Mesenchymal stem cell (in vitro differentiated cells and primary cell): ENCODE data around the gene ASTN2.

ENCODE experiments used
- DNase-seq: peaks from one replicate; pipeline ENCODE4 v3.0.0-alpha.2; 2013
- H2AFZ ChIP-seq: one replicate; pipeline ENCODE4 v1.6.1; 2013; ENCODE audit warnings: low read depth, mild to moderate bottlenecking, control low read depth, inconsistent platforms, low read length, moderate library complexity
- H2AK5ac ChIP-seq: 2 replicates; pipeline ENCODE4 v1.6.1; 2013; ENCODE audit warnings: low read length, moderate library complexity, mild to moderate bottlenecking, inconsistent platforms; ENCODE audit not compliant: severe bottlenecking
- H2BK120ac ChIP-seq: one replicate; pipeline ENCODE4 v1.6.1; 2013; ENCODE audit warnings: low read depth, mild to moderate bottlenecking, inconsistent platforms, low read length, moderate library complexity
- H2BK12ac ChIP-seq, 2 experiments: one replicate each; pipeline ENCODE4 v1.6.1; 2013; ENCODE audit warnings: inconsistent platforms in 2 of 2, low read length in 2 of 2, mild to moderate bottlenecking in 2 of 2, moderate library complexity in 2 of 2, control low read depth in 1 of 2
- H2BK15ac ChIP-seq: one replicate; pipeline ENCODE4 v1.6.1; 2013; ENCODE audit warnings: mild to moderate bottlenecking, low read depth, inconsistent platforms; ENCODE audit not compliant: poor library complexity, severe bottlenecking
- H2BK5ac ChIP-seq: 2 replicates; pipeline ENCODE4 v1.6.1; 2013; ENCODE audit warnings: low read depth, mild to moderate bottlenecking, low read length, control low read depth, inconsistent platforms; ENCODE audit not compliant: poor library complexity, severe bottlenecking
- H3K14ac ChIP-seq, 2 experiments: one replicate each; pipeline ENCODE4 v1.6.1; 2013; ENCODE audit warnings: inconsistent platforms in 2 of 2, low read length in 2 of 2, control low read depth in 1 of 2, mild to moderate bottlenecking in 1 of 2, moderate library complexity in 1 of 2
- H3K18ac ChIP-seq, 2 experiments: one replicate each; pipeline ENCODE4 v1.6.1; 2013; ENCODE audit warnings: inconsistent platforms in 2 of 2, low read length in 2 of 2, control low read depth in 1 of 2, low read depth in 1 of 2, mild to moderate bottlenecking in 1 of 2
- H3K23ac ChIP-seq, 2 experiments: one replicate each; pipeline ENCODE4 v1.6.1; 2013; ENCODE audit warnings: inconsistent platforms in 2 of 2, low read length in 2 of 2, mild to moderate bottlenecking in 2 of 2, moderate library complexity in 2 of 2, control low read depth in 1 of 2
- H3K27ac ChIP-seq: 2 replicates; pipeline ENCODE4 v1.5.1; 2013; ENCODE audit warnings: mild to moderate bottlenecking, moderate library complexity, low read length, control low read depth, inconsistent platforms; ENCODE audit not compliant: poor library complexity, severe bottlenecking
- H3K27me3 ChIP-seq, 2 experiments: 2 replicates each; pipeline versions ENCODE4 v1.6.1 to v1.7.0; 2013; ENCODE audit warnings: low read length in 2 of 2, mild to moderate bottlenecking in 2 of 2, moderate library complexity in 2 of 2, control low read depth in 1 of 2, inconsistent platforms in 1 of 2; ENCODE audit not compliant: control insufficient read depth in 1 of 2, insufficient read depth in 1 of 2
- H3K36me3 ChIP-seq, 2 experiments: 2 replicates each; pipeline versions ENCODE4 v1.6.1 to v1.7.0; 2013; ENCODE audit warnings: low read length in 2 of 2, control low read depth in 1 of 2, inconsistent platforms in 1 of 2, low read depth in 1 of 2, mild to moderate bottlenecking in 1 of 2; ENCODE audit not compliant: insufficient read depth in 2 of 2, control insufficient read depth in 1 of 2
- H3K4ac ChIP-seq, 2 experiments: one replicate each; pipeline ENCODE4 v1.6.1; 2013; ENCODE audit warnings: inconsistent platforms in 2 of 2, low read length in 2 of 2, mild to moderate bottlenecking in 2 of 2, moderate library complexity in 2 of 2, control low read depth in 1 of 2, low read depth in 1 of 2
- H3K4me1 ChIP-seq: 2 replicates; pipeline ENCODE4 v1.6.1; 2013; ENCODE audit warnings: low read depth, low read length, control low read depth; ENCODE audit not compliant: control insufficient read depth, insufficient read depth
- H3K4me2 ChIP-seq: 2 replicates; pipeline ENCODE4 v1.6.1; 2013; ENCODE audit warnings: low read length, mild to moderate bottlenecking, inconsistent platforms; ENCODE audit not compliant: poor library complexity, severe bottlenecking
- H3K4me3 ChIP-seq, 2 experiments: 2 replicates each; pipeline versions ENCODE4 v1.5.1 to v1.7.0; 2013; ENCODE audit warnings: low read length in 2 of 2, mild to moderate bottlenecking in 2 of 2, control low read depth in 1 of 2, low read depth in 1 of 2; ENCODE audit not compliant: insufficient read depth in 1 of 2
- H3K79me1 ChIP-seq: replicated peaks from 2 replicates; pipeline ENCODE4 v1.6.1; 2013; ENCODE audit warnings: mild to moderate bottlenecking, control low read depth, low read length, inconsistent platforms; ENCODE audit not compliant: poor library complexity, severe bottlenecking
- H3K9ac ChIP-seq: 2 replicates; pipeline ENCODE4 v1.7.0; 2013; ENCODE audit warnings: mild to moderate bottlenecking, low read length, moderate library complexity
- H3K9me3 ChIP-seq: 2 replicates; pipeline ENCODE4 v1.7.0; 2013; ENCODE audit warnings: mild to moderate bottlenecking, low read length; ENCODE audit not compliant: control insufficient read depth
- H4K8ac ChIP-seq: one replicate; pipeline ENCODE4 v1.6.1; 2013; ENCODE audit warnings: inconsistent platforms, mild to moderate bottlenecking, low read length, moderate library complexity
- H4K91ac ChIP-seq: one replicate; pipeline ENCODE4 v1.6.1; 2013; ENCODE audit warnings: mild to moderate bottlenecking, low read length, inconsistent platforms
- WGBS: methylation state at CpG from one replicate; pipeline ENCODE4 v1.1.7; 2013; ENCODE audit warnings: mixed read lengths; 5-methylcytosine and 5-hydroxymethylcytosine counted together

The ASTN2 gene

GRCh38 chr9:116674210-116674980 is 740.5 kb downstream of the ASTN2 start:
- H3K36me3 ChIP-seq = peaks cover 0 to 2% of the 10 kb centered on the region in 2 experiments
- H4K91ac ChIP-seq = no peak overlapping the region
- WGBS = 86% methylated on average over 5 of the region's 5 CpGs
- no peak overlapping the region for H3K14ac ChIP-seq
- H3K23ac ChIP-seq = no peak overlapping the region
- no peak overlapping the region for H2BK5ac ChIP-seq
- H3K4ac ChIP-seq = no peak overlapping the region
- H3K4me3 ChIP-seq = no peak overlapping the region
- H3K27ac ChIP-seq = no peak overlapping the region
- no peaks in the 10 kb centered on the region for H3K27me3 ChIP-seq
- H3K4me1 ChIP-seq = no peaks in the 10 kb centered on the region
- no peak overlapping the region for H3K18ac ChIP-seq
- H3K9ac ChIP-seq = no peak overlapping the region
- DNase-seq = no peak
- no peak overlapping the region for H2BK12ac ChIP-seq
- H2AK5ac ChIP-seq = no peak overlapping the region
- H2AFZ ChIP-seq = no peak overlapping the region
- H3K79me1 ChIP-seq = peaks cover 3% of the 10 kb centered on the region
- no peak overlapping the region for H2BK15ac ChIP-seq
- H2BK120ac ChIP-seq = no peak overlapping the region
- H4K8ac ChIP-seq = no peak overlapping the region
- H3K9me3 ChIP-seq = peaks cover 26% of the 10 kb centered on the region
- no peak overlapping the region for H3K4me2 ChIP-seq

- Histone ChIP-seq H3K27ac (no peak overlapping the region), H3K4me3 (no peak overlapping the region), H2BK5ac (no peak overlapping the region), H2AFZ (no peak overlapping the region), H3K79me1 (peaks cover 3% of the 10 kb centered on the region), H2BK120ac (no peak overlapping the region), H3K23ac (no peak overlapping the region), H3K4ac (no peak overlapping the region), H3K4me2 (no peak overlapping the region), H3K36me3 (peaks cover 0 to 2% of the 10 kb centered on the region in 2 experiments), H2AK5ac (no peak overlapping the region), H4K91ac (no peak overlapping the region), H3K14ac (no peak overlapping the region), H3K9me3 (peaks cover 26% of the 10 kb centered on the region), H3K18ac (no peak overlapping the region), H2BK15ac (no peak overlapping the region), H2BK12ac (no peak overlapping the region), H3K4me1 (no peaks in the 10 kb centered on the region), H4K8ac (no peak overlapping the region), H3K27me3 (no peaks in the 10 kb centered on the region), H3K9ac (no peak overlapping the region)
- 67% methylated on average over 1 of the region's 1 CpG for WGBS
- DNase-seq = no peak
These were observed 741.5 kb downstream of the ASTN2 start for GRCh38 chr9:116673375-116673774.

GRCh38 chr9:116671605-116672004 is 743.3 kb downstream of the ASTN2 start:
- Histone ChIP-seq H3K4ac (no peak overlapping the region), H3K4me2 (no peak overlapping the region), H2BK5ac (no peak overlapping the region), H3K9ac (no peak overlapping the region), H4K91ac (no peak overlapping the region), H3K14ac (no peak overlapping the region), H3K36me3 (peaks cover 0 to 2% of the 10 kb centered on the region in 2 experiments), H2BK15ac (no peak overlapping the region), H2BK12ac (no peak overlapping the region), H3K4me3 (peak overlapping the region in 1 of 2 experiments; percentile 28), H3K4me1 (no peaks in the 10 kb centered on the region), H3K9me3 (peaks cover 25% of the 10 kb centered on the region), H2AFZ (no peak overlapping the region), H4K8ac (no peak overlapping the region), H2AK5ac (no peak overlapping the region), H2BK120ac (no peak overlapping the region), H3K23ac (no peak overlapping the region), H3K27ac (no peak overlapping the region), H3K79me1 (peaks cover 2% of the 10 kb centered on the region), H3K18ac (no peak overlapping the region), H3K27me3 (no peaks in the 10 kb centered on the region)
- WGBS = 73% methylated on average over 1 of the region's 2 CpGs
- no peak for DNase-seq

- Histone ChIP-seq H3K4me3 (no peak overlapping the region), H3K27me3 (no peaks in the 10 kb centered on the region), H2BK15ac (no peak overlapping the region), H4K91ac (no peak overlapping the region), H3K18ac (no peak overlapping the region), H4K8ac (no peak overlapping the region), H3K9me3 (peaks cover 17% of the 10 kb centered on the region), H3K27ac (no peak overlapping the region), H3K79me1 (no peaks in the 10 kb centered on the region), H2BK5ac (no peak overlapping the region), H3K23ac (no peak overlapping the region), H3K4me2 (no peak overlapping the region), H3K9ac (no peak overlapping the region), H3K4ac (no peak overlapping the region), H2AFZ (no peak overlapping the region), H3K4me1 (no peaks in the 10 kb centered on the region), H2BK120ac (no peak overlapping the region), H2AK5ac (no peak overlapping the region), H3K36me3 (no peaks in the 10 kb centered on the region), H3K14ac (peak overlapping the region in 1 of 2 experiments; percentile 29), H2BK12ac (no peak overlapping the region)
- 89% methylated on average over 4 of the region's 4 CpGs for WGBS
- no peak for DNase-seq
These were observed 745.7 kb downstream of the ASTN2 start for GRCh38 chr9:116668970-116669695.
